ENCODE measurements around the gene ARMC2.
"Not testable (repeated sequence)": the region's sequence is repeated elsewhere in the genome, so short reads cannot be mapped to it uniquely, and the experiment has no call there.

ARMC2 gene

GRCh38 chr6:108920751-108921150 is 72.5 kb downstream of the ARMC2 start:
- no peak for DNase-seq (ENCODE audit: low read depth)

- no peak for DNase-seq (ENCODE audit: low read depth)
Measured at GRCh38 chr6:108921547-108922361, 73.5 kb downstream of the ARMC2 start.

GRCh38 chr6:108922499-108922898 is 74.3 kb downstream of the ARMC2 start:
- DNase-seq (ENCODE audit: low read depth), result no peak

GRCh38 chr6:108927927-108928326 is 79.7 kb downstream of the ARMC2 start:
- DNase-seq (ENCODE audit: low read depth), result no peak

GRCh38 chr6:108928650-108929049 is 80.4 kb downstream of the ARMC2 start:
- DNase-seq (ENCODE audit: low read depth), result no peak

GRCh38 chr6:108931090-108931489 is 82.9 kb downstream of the ARMC2 start:
- not testable (repeated sequence) for DNase-seq (ENCODE audit: low read depth)

- DNase-seq (ENCODE audit: low read depth), result no peak
Measured at GRCh38 chr6:108937170-108937569, 88.9 kb downstream of the ARMC2 start.

GRCh38 chr6:108940741-108941140 is 92.5 kb downstream of the ARMC2 start:
- DNase-seq (ENCODE audit: low read depth), result no peak

- no peak for DNase-seq (ENCODE audit: low read depth)
Measured at GRCh38 chr6:108941281-108941680, 93.1 kb downstream of the ARMC2 start.

GRCh38 chr6:108941859-108942258 is 93.6 kb downstream of the ARMC2 start:
- no peak for DNase-seq (ENCODE audit: low read depth)

GRCh38 chr6:108942556-108943492 is 94.6 kb downstream of the ARMC2 start:
- DNase-seq (ENCODE audit: low read depth), result peak; percentile 49

- DNase-seq (ENCODE audit: low read depth), result no peak
Measured at GRCh38 chr6:108944071-108944470, 95.8 kb downstream of the ARMC2 start.

GRCh38 chr6:108944707-108945680 is 96.8 kb downstream of the ARMC2 start:
- DNase-seq (ENCODE audit: low read depth), result no peak

- no peak for DNase-seq (ENCODE audit: low read depth)
Measured at GRCh38 chr6:108945681-108946159, 97.5 kb downstream of the ARMC2 start.

GRCh38 chr6:108946695-108947094 is 98.5 kb downstream of the ARMC2 start:
- no peak for DNase-seq (ENCODE audit: low read depth)

GRCh38 chr6:108947114-108947854 is 99.1 kb downstream of the ARMC2 start:
- no peak for DNase-seq (ENCODE audit: low read depth)

- no peak for DNase-seq (ENCODE audit: low read depth)
Measured at GRCh38 chr6:108948181-108948661, 100.0 kb downstream of the ARMC2 start.

GRCh38 chr6:108951351-108951953 is 103.2 kb downstream of the ARMC2 start:
- no peak for DNase-seq (ENCODE audit: low read depth)

GRCh38 chr6:108952776-108953486 is 104.7 kb downstream of the ARMC2 start:
- DNase-seq (ENCODE audit: low read depth), result no peak

GRCh38 chr6:108953681-108954080 is 105.5 kb downstream of the ARMC2 start:
- DNase-seq (ENCODE audit: low read depth), result no peak

Measured in activated gamma-delta T cell treated with anti-CD3 and anti-CD28 coated beads, Interleukin-2, amount 50 U/mL, for 16 hours (primary cell).